ENCODE results near the gene SORBS2. TPM values are rescaled to one million over a fixed set of nuclear protein-coding genes. Genes with fewer than 3 reads are reported as not detected.

SORBS2 gene
- total and polyA plus RNA-seq, 2 of the 4 experiments (the other 2 are of a cell fraction): 0.18 TPM; not detected in 1

- intact Hi-C loops (cut with micrococcal nuclease) (no loop called here), in situ Hi-C loops (cut with MboI; ENCODE audit: low sequenced_read_pairs) (no loop called here)
Observed at GRCh38 chr4:185637163-185637875, 174.7 kb downstream of the SORBS2 start.

More at GRCh38 chr4:185637163-185637875, 174.7 kb downstream of the SORBS2 start:
- H3K18ac ChIP-seq (ENCODE audit: low read depth, low read length): no peak overlapping the region
- no peak overlapping the region for H2BK120ac ChIP-seq (ENCODE audit: low read depth, low read length)
- no peak overlapping the region for H2AFZ ChIP-seq (replicated peaks; ENCODE audit: low read length, poor library complexity)
- no peak for ATAC-seq (ENCODE audit: low read depth)
- H2BK20ac ChIP-seq (ENCODE audit: low read depth, low read length): no peak overlapping the region
- H3K4me1 ChIP-seq (ENCODE audit: control insufficient read depth, insufficient read depth, low read length): peaks cover 3% of the 10 kb centered on the region; the same call in 1 of the 2 replicates
- ChIA-PET POLR2A (ENCODE audit: unreplicated experiment) (interaction anchor here (0.5 kb wide), 1 partner anchor 231 kb away, joined by 5 read pairs; no protein-coding TSS in a partner anchor), CTCF (no interaction called here)
- H3K56ac ChIP-seq (ENCODE audit: extremely low read depth, insufficient read depth, low read length): no peak overlapping the region
- H3K4me3 ChIP-seq (ENCODE audit: insufficient read depth, low read depth, low read length): no peak overlapping the region
- H3K4me2 ChIP-seq (ENCODE audit: low read depth, low read length): no peak overlapping the region
- no peak overlapping the region for H4K91ac ChIP-seq (ENCODE audit: insufficient read depth, low read depth, low read length)
- no peak overlapping the region for H4K8ac ChIP-seq (ENCODE audit: low read depth in 2 of 2, low read length in 2 of 2)
- no peaks in the 10 kb centered on the region for H3K9me1 ChIP-seq (ENCODE audit: insufficient read depth, low read length)
- H2AK5ac ChIP-seq (ENCODE audit: low read depth, low read length): no peak overlapping the region
- dilution Hi-C loops (cut with HindIII; ENCODE audit: low sequenced_read_pairs, unreplicated experiment): no loop called here
- no peak for DNase-seq
- TF ChIP-seq SMC3 (IDR thresholded peaks at IDR 0.05; ENCODE audit: low read depth, low read length) (no peak), MXI1 (IDR thresholded peaks at IDR 0.05; ENCODE audit: borderline replicate concordance, low read depth, low read length) (no peak)
- H2BK15ac ChIP-seq (ENCODE audit: low read depth, low read length): no peak overlapping the region
- no peaks in the 10 kb centered on the region for H3K79me1 ChIP-seq (ENCODE audit: low read depth in 1 of 2, low read length in 2 of 2)
- H3K14ac ChIP-seq (replicated peaks; ENCODE audit: low read depth, low read length): no peak overlapping the region
- BruUV-seq (replicated peaks): no TSS peak
- H3K27ac ChIP-seq (ENCODE audit: insufficient read depth, low read length): no peak overlapping the region
- no peak overlapping the region for H3K23ac ChIP-seq (ENCODE audit: low read depth, low read length)
- H4K5ac ChIP-seq (ENCODE audit: low read depth, low read length): no peak overlapping the region
- no peak overlapping the region for H3K4ac ChIP-seq (ENCODE audit: low read depth, low read length)
- H2BK5ac ChIP-seq (ENCODE audit: low read depth, low read length, poor library complexity, severe bottlenecking): no peak overlapping the region
- no peaks in the 10 kb centered on the region for H3K9me3 ChIP-seq (ENCODE audit: control insufficient read depth, insufficient read depth, low read length)
- H3K9ac ChIP-seq (ENCODE audit: low read depth, low read length): no peak overlapping the region
- H3K27me3 ChIP-seq (ENCODE audit: control insufficient read depth, insufficient read depth, low read length): peaks cover 28% of the 10 kb centered on the region
- no peak overlapping the region for H2AK9ac ChIP-seq (replicated peaks; ENCODE audit: low read depth, low read length, poor library complexity)
- H4K20me1 ChIP-seq (ENCODE audit: insufficient read depth, low read length): no peaks in the 10 kb centered on the region
- WGBS, 2 experiments (ENCODE audit: extremely low coverage in 2 of 2, insufficient read length in 1 of 2): no CpG with 5 or more reads among the region's 9 CpGs
- H3K36me3 ChIP-seq (ENCODE audit: control insufficient read depth, insufficient read depth, low read length): no peaks in the 10 kb centered on the region

All from IMR-90 (cell line).